ENCODE results near the gene METTL13. TPM values are rescaled to one million over a fixed set of nuclear protein-coding genes. Genes with fewer than 3 reads are reported as not detected.

Gene METTL13
- total RNA-seq, 3 donors from 2014 or later, result 25.4 to 28.0 (median 25.9) TPM

- no peak for ATAC-seq
- TF ChIP-seq CTCF (IDR thresholded peaks at IDR 0.05), result no peak
- Histone ChIP-seq H3K4me1 (ENCODE audit: low read depth) (peaks cover 17% of the 10 kb centered on the region), H3K9me3 (no peaks in the 10 kb centered on the region), H3K36me3 (ENCODE audit: low read depth) (peaks cover 9% of the 10 kb centered on the region), H3K4me3 (no peak overlapping the region)
- intact Hi-C loops (cut with DNase I, micrococcal nuclease), result no loop called here
- no peak for DNase-seq
These were observed 5.1 kb downstream of the METTL13 start for GRCh38 chr1:171786534-171786933.

GRCh38 chr1:171787686-171788480, 6.4 kb downstream of the METTL13 start:
- intact Hi-C loops (cut with DNase I, micrococcal nuclease), result no loop called here
- peaks cover 9% of the 10 kb centered on the region for H3K36me3 ChIP-seq (ENCODE audit: low read depth)
- DNase-seq, result no peak

GRCh38 chr1:171788696-171789095, 7.2 kb downstream of the METTL13 start:
- TF ChIP-seq CTCF (IDR thresholded peaks at IDR 0.05), result no peak
- H3K4me3 ChIP-seq, result no peak overlapping the region
- intact Hi-C loops (cut with DNase I, micrococcal nuclease), result no loop called here
- H3K9me3 ChIP-seq, result no peaks in the 10 kb centered on the region
- H3K36me3 ChIP-seq (ENCODE audit: low read depth), result peaks cover 16% of the 10 kb centered on the region
- DNase-seq (no peak), ATAC-seq (no peak)
- peaks cover 6% of the 10 kb centered on the region for H3K4me1 ChIP-seq (ENCODE audit: low read depth)

More at GRCh38 chr1:171787686-171788480, 6.4 kb downstream of the METTL13 start:
- no peak for TF ChIP-seq CTCF (IDR thresholded peaks at IDR 0.05)
- no peak for ATAC-seq
- Histone ChIP-seq H3K9me3 (no peaks in the 10 kb centered on the region), H3K4me1 (ENCODE audit: low read depth) (peaks cover 9% of the 10 kb centered on the region), H3K4me3 (no peak overlapping the region)

- TF ChIP-seq CTCF (IDR thresholded peaks at IDR 0.05), result no peak
- Histone ChIP-seq H3K9me3 (no peaks in the 10 kb centered on the region), H3K4me1 (ENCODE audit: low read depth) (no peaks in the 10 kb centered on the region), H3K36me3 (ENCODE audit: low read depth) (peaks cover 16% of the 10 kb centered on the region), H3K4me3 (no peak overlapping the region)
- intact Hi-C loops (cut with DNase I, micrococcal nuclease), result no loop called here
- ATAC-seq (no peak), DNase-seq (no peak)
These were observed 8.9 kb downstream of the METTL13 start for GRCh38 chr1:171790318-171790717.

GRCh38 chr1:171792656-171793369, 11.4 kb downstream of the METTL13 start:
- H3K4me1 ChIP-seq (ENCODE audit: low read depth), result no peaks in the 10 kb centered on the region
- no peak for TF ChIP-seq CTCF (IDR thresholded peaks at IDR 0.05)
- H3K4me3 ChIP-seq, result no peak overlapping the region
- peaks cover 9% of the 10 kb centered on the region for H3K36me3 ChIP-seq (ENCODE audit: low read depth)
- intact Hi-C loops (cut with DNase I, micrococcal nuclease), result no loop called here
- H3K9me3 ChIP-seq, result no peaks in the 10 kb centered on the region
- no peak for ATAC-seq
- DNase-seq, result no peak

Data from mucosa of descending colon (tissue), 3 donors.